MM.1S (cell line): ENCODE measurements around the gene CEP85L.

ENCODE experiments used
- DNase-seq: peaks from one replicate; pipeline ENCODE4 v3.0.0-alpha.2; 2015
- H2AFZ ChIP-seq: fragments of 300-600 bp; sonication (generic); 2 replicates; pipeline ENCODE4 v1.6.0; 2016; ENCODE audit warnings: antibody characterized with exemption, low read length
- H3F3A ChIP-seq: fragments of 300-600 bp; sonication (generic); 2 replicates; pipeline ENCODE4 v1.6.1; 2016; ENCODE audit warnings: mild to moderate bottlenecking, antibody characterized with exemption, low read length, moderate library complexity, mixed read lengths; ENCODE audit not compliant: insufficient read depth
- H3K27ac ChIP-seq: fragments of 300-600 bp; sonication (generic); 2 replicates; pipeline ENCODE4 v1.5.1; 2016; ENCODE audit warnings: mild to moderate bottlenecking, low read length
- H3K27me3 ChIP-seq: fragments of 300-600 bp; sonication (generic); replicated peaks from 2 replicates; pipeline ENCODE4 v1.6.0; 2016; ENCODE audit warnings: low read length; ENCODE audit not compliant: insufficient read depth
- H3K36me3 ChIP-seq: fragments of 300-600 bp; sonication (generic); replicated peaks from 2 replicates; pipeline ENCODE4 v1.6.1; 2016; ENCODE audit warnings: mild to moderate bottlenecking, low read length, mixed read lengths; ENCODE audit not compliant: insufficient read depth
- H3K4me1 ChIP-seq: fragments of 300-600 bp; sonication (generic); 2 replicates; pipeline ENCODE4 v1.6.1; 2016; ENCODE audit warnings: low read length, mixed read lengths
- H3K4me2 ChIP-seq: fragments of 300-600 bp; sonication (generic); 2 replicates; pipeline ENCODE4 v1.6.0; 2016; ENCODE audit warnings: low read depth, low read length
- H3K4me3 ChIP-seq: fragments of 300-600 bp; sonication (generic); 2 replicates; pipeline ENCODE4 v1.5.1; 2016; ENCODE audit warnings: low read length, mixed read lengths
- H3K79me2 ChIP-seq: fragments of 300-600 bp; sonication (generic); 2 replicates; pipeline ENCODE4 v1.6.1; 2016; ENCODE audit warnings: mixed run types, low read length, mixed read lengths
- H3K9ac ChIP-seq: fragments of 300-600 bp; sonication (generic); 2 replicates; pipeline ENCODE4 v1.6.1; 2016; ENCODE audit warnings: low read length, mixed read lengths
- H3K9me2 ChIP-seq: fragments of 300-600 bp; sonication (generic); replicated peaks from 2 replicates; pipeline ENCODE4 v1.6.1; 2016; ENCODE audit warnings: mild to moderate bottlenecking, low read length, mixed read lengths; ENCODE audit not compliant: insufficient read depth
- H3K9me3 ChIP-seq: fragments of 300-600 bp; sonication (generic); replicated peaks from 2 replicates; pipeline ENCODE4 v1.6.1; 2016; ENCODE audit warnings: mild to moderate bottlenecking, low read length, mixed read lengths; ENCODE audit not compliant: insufficient read depth
- H4K20me1 ChIP-seq: fragments of 300-600 bp; sonication (generic); 2 replicates; pipeline ENCODE4 v1.6.1; 2016; ENCODE audit warnings: mild to moderate bottlenecking, low read length, moderate library complexity, mixed read lengths; ENCODE audit not compliant: insufficient read depth
- CTCF ChIP-seq: fragments of 300-600 bp; sonication (generic); IDR thresholded peaks from 2 replicates; pipeline ENCODE4 v1.5.1; 2016; ENCODE audit warnings: antibody characterized with exemption, low read length, mixed read lengths
- EZH2 ChIP-seq: fragments of 300-600 bp; sonication (generic); optimal IDR thresholded peaks from 2 replicates; pipeline ENCODE3; 2017; ENCODE audit warnings: low read depth, mild to moderate bottlenecking, antibody characterized with exemption, low read length, mixed read lengths
- EZH2phosphoT487 ChIP-seq: fragments of 300-600 bp; sonication (generic); IDR thresholded peaks from 2 replicates; pipeline ENCODE4 v1.6.1; 2018; ENCODE audit warnings: antibody characterized with exemption, low read length

CEP85L gene

GRCh38 chr6:118476551-118476950, 174.8 kb downstream of the CEP85L start:
- Histone ChIP-seq H3K9ac (no peak overlapping the region), H3K4me1 (no peaks in the 10 kb centered on the region), H3K79me2 (no peaks in the 10 kb centered on the region), H2AFZ (no peak overlapping the region), H3K4me2 (no peak overlapping the region), H4K20me1 (no peaks in the 10 kb centered on the region), H3K27me3 (no peaks in the 10 kb centered on the region), H3F3A (no peaks in the 10 kb centered on the region), H3K27ac (no peak overlapping the region), H3K4me3 (no peak overlapping the region), H3K36me3 (no peaks in the 10 kb centered on the region), H3K9me2 (no peaks in the 10 kb centered on the region), H3K9me3 (no peaks in the 10 kb centered on the region)
- TF ChIP-seq CTCF (no peak), EZH2phosphoT487 (no peak), EZH2 (no peak)
- no peak for DNase-seq

- no peaks in the 10 kb centered on the region for H3K9me3 ChIP-seq
- H2AFZ ChIP-seq, result no peak overlapping the region
- H3K79me2 ChIP-seq, result no peaks in the 10 kb centered on the region
- H3K27me3 ChIP-seq, result no peaks in the 10 kb centered on the region
- H3K4me2 ChIP-seq, result no peak overlapping the region
- H3K4me3 ChIP-seq, result no peak overlapping the region
- no peak overlapping the region for H3K27ac ChIP-seq
- no peaks in the 10 kb centered on the region for H3K36me3 ChIP-seq
- no peaks in the 10 kb centered on the region for H3F3A ChIP-seq
- H4K20me1 ChIP-seq, result no peaks in the 10 kb centered on the region
- DNase-seq, result no peak
- no peaks in the 10 kb centered on the region for H3K9me2 ChIP-seq
- TF ChIP-seq EZH2phosphoT487 (no peak), EZH2 (no peak), CTCF (no peak)
- no peaks in the 10 kb centered on the region for H3K4me1 ChIP-seq
- no peak overlapping the region for H3K9ac ChIP-seq
Observed at GRCh38 chr6:118473266-118473665, 178.1 kb downstream of the CEP85L start.

DNA sequence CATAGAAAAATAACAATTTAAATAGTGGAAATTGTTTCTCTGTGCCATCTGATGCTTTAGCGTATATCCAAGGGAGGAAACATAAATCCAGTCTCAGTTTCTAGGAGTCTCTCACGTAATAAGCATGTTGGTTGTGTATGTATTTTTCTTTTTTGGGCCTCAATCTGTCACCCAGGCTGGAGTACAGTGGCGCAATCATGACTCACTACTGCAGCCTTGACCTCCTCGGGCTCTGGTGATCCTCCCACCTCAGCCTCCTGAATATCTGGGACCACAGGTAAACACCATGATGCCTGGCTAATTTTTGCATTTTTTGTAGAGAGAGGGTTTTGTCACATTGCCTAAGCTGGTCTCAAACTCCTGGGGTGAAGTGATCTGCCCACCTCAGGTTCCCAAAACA, 181.9 kb downstream of the CEP85L start:
- Histone ChIP-seq H4K20me1 (no peaks in the 10 kb centered on the region), H3K4me2 (no peak overlapping the region), H3K27ac (no peak overlapping the region), H3K79me2 (no peaks in the 10 kb centered on the region), H3K4me1 (no peaks in the 10 kb centered on the region), H3K4me3 (no peak overlapping the region), H3K9ac (no peak overlapping the region), H3K27me3 (no peaks in the 10 kb centered on the region), H3K36me3 (no peaks in the 10 kb centered on the region), H3F3A (no peaks in the 10 kb centered on the region), H3K9me3 (no peaks in the 10 kb centered on the region), H2AFZ (no peak overlapping the region), H3K9me2 (no peaks in the 10 kb centered on the region)
- no peak for TF ChIP-seq EZH2
- no peak for TF ChIP-seq EZH2phosphoT487
- TF ChIP-seq CTCF, result no peak
- DNase-seq, result no peak
